ENCODE results near the gene RNF168. TPM values are rescaled to one million over a fixed set of nuclear protein-coding genes. Genes with fewer than 3 reads are reported as not detected.

RNF168 gene
- polyA plus RNA-seq, 1 donor from 2014 or later = 4.2 TPM

DNA sequence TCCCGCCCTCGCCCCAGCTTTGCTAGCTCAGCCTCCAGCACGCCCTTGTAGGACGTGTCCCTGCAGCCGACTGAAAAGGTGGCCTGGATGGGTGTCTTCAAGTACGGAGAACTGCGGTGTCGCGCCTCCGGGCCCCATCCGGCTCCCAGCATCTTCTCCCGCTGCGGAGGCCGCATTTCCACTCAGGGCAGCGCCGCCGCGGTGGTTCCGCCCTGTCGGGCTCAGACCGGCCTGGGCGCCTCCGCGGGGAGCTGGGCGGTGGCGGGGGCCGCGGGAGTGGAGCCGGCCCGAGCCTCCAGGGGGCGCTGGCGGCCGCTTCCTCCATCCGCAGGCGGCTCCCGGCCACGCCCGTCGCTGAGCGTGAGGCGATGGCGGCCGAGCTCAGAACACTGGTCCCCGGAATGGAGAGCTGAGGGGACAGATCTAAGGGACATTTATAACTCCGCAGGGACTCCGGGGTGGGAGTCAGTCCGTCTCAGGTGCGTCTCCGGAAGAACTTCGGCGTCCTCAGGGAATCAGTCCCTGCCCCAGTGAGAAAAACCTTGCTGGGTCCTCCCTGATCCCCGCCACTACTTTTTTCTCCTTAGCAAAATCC, 25.2 kb upstream of the RNF168 start:
- Histone ChIP-seq H3F3A (ENCODE audit: insufficient read depth, low read length, poor library complexity, severe bottlenecking) (no peaks in the 10 kb centered on the region), H3K9me3 (ENCODE audit: low read length) (no peaks in the 10 kb centered on the region), H3K79me2 (replicated peaks; ENCODE audit: insufficient read depth, low read length) (no peaks in the 10 kb centered on the region), H2AFZ (ENCODE audit: low read depth, low read length) (no peak overlapping the region), H3K4me3 (ENCODE audit: low read length) (no peak overlapping the region), H3K27ac (ENCODE audit: low read length) (no peak overlapping the region), H3K27me3 (ENCODE audit: insufficient read depth, low read depth, low read length) (no peaks in the 10 kb centered on the region), H3K4me2 (ENCODE audit: low read length) (no peak overlapping the region), H3K9ac (ENCODE audit: low read length) (no peak overlapping the region), H3K36me3 (ENCODE audit: insufficient read depth, low read length) (no peaks in the 10 kb centered on the region), H4K20me1 (ENCODE audit: insufficient read depth) (no peaks in the 10 kb centered on the region), H3K9me2 (ENCODE audit: insufficient read depth, low read length) (no peaks in the 10 kb centered on the region)
- no peak for TF ChIP-seq REST (IDR thresholded peaks at IDR 0.05; ENCODE audit: borderline replicate concordance)
- TF ChIP-seq POLR2AphosphoS5 (IDR thresholded peaks at IDR 0.05) = no peak
- TF ChIP-seq, protein P1, sequence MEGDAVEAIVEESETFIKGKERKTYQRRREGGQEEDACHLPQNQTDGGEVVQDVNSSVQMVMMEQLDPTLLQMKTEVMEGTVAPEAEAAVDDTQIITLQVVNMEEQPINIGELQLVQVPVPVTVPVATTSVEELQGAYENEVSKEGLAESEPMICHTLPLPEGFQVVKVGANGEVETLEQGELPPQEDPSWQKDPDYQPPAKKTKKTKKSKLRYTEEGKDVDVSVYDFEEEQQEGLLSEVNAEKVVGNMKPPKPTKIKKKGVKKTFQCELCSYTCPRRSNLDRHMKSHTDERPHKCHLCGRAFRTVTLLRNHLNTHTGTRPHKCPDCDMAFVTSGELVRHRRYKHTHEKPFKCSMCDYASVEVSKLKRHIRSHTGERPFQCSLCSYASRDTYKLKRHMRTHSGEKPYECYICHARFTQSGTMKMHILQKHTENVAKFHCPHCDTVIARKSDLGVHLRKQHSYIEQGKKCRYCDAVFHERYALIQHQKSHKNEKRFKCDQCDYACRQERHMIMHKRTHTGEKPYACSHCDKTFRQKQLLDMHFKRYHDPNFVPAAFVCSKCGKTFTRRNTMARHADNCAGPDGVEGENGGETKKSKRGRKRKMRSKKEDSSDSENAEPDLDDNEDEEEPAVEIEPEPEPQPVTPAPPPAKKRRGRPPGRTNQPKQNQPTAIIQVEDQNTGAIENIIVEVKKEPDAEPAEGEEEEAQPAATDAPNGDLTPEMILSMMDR (IDR thresholded peaks at IDR 0.05; ENCODE audit: poor library complexity, severe bottlenecking) = no peak
- no peak for TF ChIP-seq SMC3 (conservative IDR thresholded peaks at IDR 0.05; ENCODE audit: poor library complexity)
- TF ChIP-seq EZH2 (IDR thresholded peaks at IDR 0.05; ENCODE audit: borderline replicate concordance, insufficient read depth, low read length, poor library complexity, severe bottlenecking) = no peak
- no peak for TF ChIP-seq RAD21 (conservative IDR thresholded peaks at IDR 0.05)
- no peak for TF ChIP-seq TAF1 (IDR thresholded peaks at IDR 0.05; ENCODE audit: low read depth)
- TF ChIP-seq EP300 (conservative IDR thresholded peaks at IDR 0.05; ENCODE audit: poor library complexity, severe bottlenecking) = no peak
- no peak for TF ChIP-seq MXI1 (conservative IDR thresholded peaks at IDR 0.05; ENCODE audit: poor library complexity, severe bottlenecking)

DNA sequence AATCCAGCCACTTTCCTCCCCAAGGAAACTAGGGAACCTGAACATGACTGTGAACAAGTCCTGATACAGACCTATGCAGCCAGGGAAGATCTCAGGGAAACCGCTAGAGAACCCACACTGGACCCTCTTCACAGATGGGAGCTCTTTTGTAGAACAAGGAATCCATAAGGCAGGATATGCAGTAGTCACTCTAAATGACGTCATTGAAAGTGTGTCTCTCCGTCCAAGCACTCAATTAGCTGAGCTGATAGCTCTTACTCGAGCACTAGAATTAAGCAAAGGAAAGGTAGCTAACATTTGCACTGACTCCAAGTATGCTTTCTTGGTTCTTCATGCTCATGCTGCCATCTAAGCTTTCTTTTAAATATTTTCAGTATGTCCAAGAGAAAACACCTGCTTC, 21.6 kb upstream of the RNF168 start:
- Histone ChIP-seq H3K9me2 (ENCODE audit: insufficient read depth, low read length) (no peaks in the 10 kb centered on the region), H3K79me2 (replicated peaks; ENCODE audit: insufficient read depth, low read length) (no peaks in the 10 kb centered on the region), H3K4me3 (ENCODE audit: low read length) (no peak overlapping the region), H3K9me3 (ENCODE audit: low read length) (no peaks in the 10 kb centered on the region), H3F3A (ENCODE audit: insufficient read depth, low read length, poor library complexity, severe bottlenecking) (no peaks in the 10 kb centered on the region), H2AFZ (ENCODE audit: low read depth, low read length) (no peak overlapping the region), H3K27ac (ENCODE audit: low read length) (no peak overlapping the region), H3K27me3 (ENCODE audit: insufficient read depth, low read depth, low read length) (no peaks in the 10 kb centered on the region), H3K36me3 (ENCODE audit: insufficient read depth, low read length) (no peaks in the 10 kb centered on the region), H3K4me2 (ENCODE audit: low read length) (no peak overlapping the region), H4K20me1 (ENCODE audit: insufficient read depth) (no peaks in the 10 kb centered on the region), H3K9ac (ENCODE audit: low read length) (no peak overlapping the region)
- TF ChIP-seq RAD21 (conservative IDR thresholded peaks at IDR 0.05) = no peak

DNA sequence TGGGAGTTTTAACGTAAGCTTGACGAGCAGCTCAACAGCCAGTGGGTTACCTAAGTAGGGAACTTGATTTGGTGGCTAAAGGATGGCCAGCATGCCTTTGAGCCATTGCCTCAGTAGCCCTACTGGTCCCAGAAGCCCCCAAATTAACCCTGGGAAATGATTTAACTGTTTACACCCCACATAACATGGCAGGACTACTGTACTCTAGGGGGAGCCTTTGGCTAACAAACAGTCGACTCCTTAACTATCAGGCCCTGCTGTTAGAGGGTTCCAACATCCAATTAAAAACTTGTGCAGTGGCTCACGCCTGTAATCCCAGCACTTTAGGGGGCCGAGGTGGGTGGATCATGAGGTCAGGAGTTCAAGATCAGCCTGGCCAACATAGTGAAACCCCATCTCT, 21.0 kb upstream of the RNF168 start:
- H3K27ac ChIP-seq (ENCODE audit: low read length) = no peak overlapping the region
- H3K4me3 ChIP-seq (ENCODE audit: low read length) = no peak overlapping the region
- H4K20me1 ChIP-seq (ENCODE audit: insufficient read depth) = no peaks in the 10 kb centered on the region
- no peak for TF ChIP-seq RAD21 (conservative IDR thresholded peaks at IDR 0.05)
- no peak for TF ChIP-seq SMC3 (conservative IDR thresholded peaks at IDR 0.05; ENCODE audit: poor library complexity)
- no peak for TF ChIP-seq MXI1 (conservative IDR thresholded peaks at IDR 0.05; ENCODE audit: poor library complexity, severe bottlenecking)
- TF ChIP-seq POLR2AphosphoS5 (IDR thresholded peaks at IDR 0.05) = no peak
- no peak for TF ChIP-seq REST (IDR thresholded peaks at IDR 0.05; ENCODE audit: borderline replicate concordance)
- no peak for TF ChIP-seq TAF1 (IDR thresholded peaks at IDR 0.05; ENCODE audit: low read depth)
- TF ChIP-seq EZH2 (IDR thresholded peaks at IDR 0.05; ENCODE audit: borderline replicate concordance, insufficient read depth, low read length, poor library complexity, severe bottlenecking) = no peak
- no peak for TF ChIP-seq EP300 (conservative IDR thresholded peaks at IDR 0.05; ENCODE audit: poor library complexity, severe bottlenecking)
- TF ChIP-seq, protein P1 (IDR thresholded peaks at IDR 0.05; ENCODE audit: poor library complexity, severe bottlenecking) = no peak
- H3K36me3 ChIP-seq (ENCODE audit: insufficient read depth, low read length) = no peaks in the 10 kb centered on the region
- no peak overlapping the region for H3K4me2 ChIP-seq (ENCODE audit: low read length)
- H3K9me3 ChIP-seq (ENCODE audit: low read length) = no peaks in the 10 kb centered on the region
- no peak overlapping the region for H3K9ac ChIP-seq (ENCODE audit: low read length)
- no peaks in the 10 kb centered on the region for H3K79me2 ChIP-seq (replicated peaks; ENCODE audit: insufficient read depth, low read length)
- H2AFZ ChIP-seq (ENCODE audit: low read depth, low read length) = no peak overlapping the region
- no peaks in the 10 kb centered on the region for H3K27me3 ChIP-seq (ENCODE audit: insufficient read depth, low read depth, low read length)
- H3K9me2 ChIP-seq (ENCODE audit: insufficient read depth, low read length) = no peaks in the 10 kb centered on the region
- no peaks in the 10 kb centered on the region for H3F3A ChIP-seq (ENCODE audit: insufficient read depth, low read length, poor library complexity, severe bottlenecking)
